ENCODE data around the gene CDH23. TPM values are rescaled to one million over a fixed set of nuclear protein-coding genes. Genes with fewer than 3 reads are reported as not detected.
A peak's percentile ranks its signal among the peaks of the same experiment; 100 is the strongest.

Gene CDH23
- total RNA-seq, 1 experiment from 2014 or later = 0.34 TPM

GRCh38 chr10:71635867-71636266 lies 239.1 kb downstream of the CDH23 start:
- Mint-ChIP-seq H3K4me3 (ENCODE audit: unreplicated experiment) (peak overlapping the region; percentile 33), H3K9me3 (ENCODE audit: unreplicated experiment) (no peaks in the 10 kb centered on the region), H3K27me3 (ENCODE audit: insufficient read depth, unreplicated experiment) (no peaks in the 10 kb centered on the region), H3K4me1 (ENCODE audit: low read depth, unreplicated experiment) (peaks cover 77% of the 10 kb centered on the region), H3K27ac (ENCODE audit: unreplicated experiment) (peak overlapping the region; percentile 31), H3K36me3 (ENCODE audit: insufficient read depth, unreplicated experiment) (no peaks in the 10 kb centered on the region)
- no peaks in the 10 kb centered on the region for H3K36me3 ChIP-seq (ENCODE audit: control insufficient read depth, insufficient read depth, low read length)
- peaks cover 88% of the 10 kb centered on the region for H3K4me1 ChIP-seq
- POLR2A ChIA-PET = no interaction called here
- intact Hi-C loops (cut with micrococcal nuclease; ENCODE audit: unreplicated experiment) = loop anchor here (10.0 kb wide), 1 partner anchor 321 kb away; the partner anchor contains the start of gene SLC29A3
- CTCF ChIA-PET = no interaction called here
- H3K9me3 ChIP-seq = no peaks in the 10 kb centered on the region
- DNase-seq = no peak
- BruUV-seq (replicated peaks) = no TSS peak
- no peak overlapping the region for H3K4me3 ChIP-seq (ENCODE audit: low read depth, low read length)
- no peaks in the 10 kb centered on the region for H3K27me3 ChIP-seq (replicated peaks; ENCODE audit: control insufficient read depth, insufficient read depth, low read length)
- no peak for TF ChIP-seq CTCF (IDR thresholded peaks at IDR 0.05; ENCODE audit: insufficient read depth in 1 of 2, low read depth in 1 of 2, low read length in 1 of 2, severe bottlenecking in 1 of 2, unreplicated experiment in 1 of 2)

- no peak for DNase-seq
- Histone ChIP-seq H3K36me3 (ENCODE audit: control insufficient read depth, insufficient read depth, low read length) (no peaks in the 10 kb centered on the region), H3K9me3 (no peaks in the 10 kb centered on the region), H3K4me3 (ENCODE audit: low read depth, low read length) (no peak overlapping the region), H3K4me1 (peaks cover 86% of the 10 kb centered on the region), H3K27me3 (replicated peaks; ENCODE audit: control insufficient read depth, insufficient read depth, low read length) (no peaks in the 10 kb centered on the region)
- H3K9me3 Mint-ChIP-seq (ENCODE audit: unreplicated experiment) = no peaks in the 10 kb centered on the region
- POLR2A ChIA-PET = no interaction called here
- H3K27me3 Mint-ChIP-seq (ENCODE audit: insufficient read depth, unreplicated experiment) = no peaks in the 10 kb centered on the region
- no TSS peak for BruUV-seq (replicated peaks)
- no peak for TF ChIP-seq CTCF (IDR thresholded peaks at IDR 0.05; ENCODE audit: insufficient read depth in 1 of 2, low read depth in 1 of 2, low read length in 1 of 2, severe bottlenecking in 1 of 2, unreplicated experiment in 1 of 2)
- peaks cover 70% of the 10 kb centered on the region for H3K4me1 Mint-ChIP-seq (ENCODE audit: low read depth, unreplicated experiment)
- no peaks in the 10 kb centered on the region for H3K36me3 Mint-ChIP-seq (ENCODE audit: insufficient read depth, unreplicated experiment)
- intact Hi-C loops (cut with micrococcal nuclease; ENCODE audit: unreplicated experiment) = loop anchor here (10.0 kb wide), 1 partner anchor 322 kb away; the partner anchor contains the start of gene SLC29A3
- CTCF ChIA-PET = no interaction called here
- H3K4me3 Mint-ChIP-seq (ENCODE audit: unreplicated experiment) = no peak overlapping the region
- H3K27ac Mint-ChIP-seq (ENCODE audit: unreplicated experiment) = peak overlapping the region; percentile 3
Measured at GRCh38 chr10:71636588-71636987, 239.9 kb downstream of the CDH23 start.

- POLR2A ChIA-PET = no interaction called here
Measured at GRCh38 chr10:71637305-71637704, 240.6 kb downstream of the CDH23 start.

More at GRCh38 chr10:71637305-71637704, 240.6 kb downstream of the CDH23 start:
- TF ChIP-seq CTCF (IDR thresholded peaks at IDR 0.05; ENCODE audit: insufficient read depth in 1 of 2, low read depth in 1 of 2, low read length in 1 of 2, severe bottlenecking in 1 of 2, unreplicated experiment in 1 of 2) = no peak
- no TSS peak for BruUV-seq (replicated peaks)
- Histone ChIP-seq H3K27me3 (replicated peaks; ENCODE audit: control insufficient read depth, insufficient read depth, low read length) (no peaks in the 10 kb centered on the region), H3K9me3 (no peaks in the 10 kb centered on the region), H3K36me3 (ENCODE audit: control insufficient read depth, insufficient read depth, low read length) (no peaks in the 10 kb centered on the region), H3K4me1 (peaks cover 81% of the 10 kb centered on the region), H3K4me3 (ENCODE audit: low read depth, low read length) (no peak overlapping the region)
- intact Hi-C loops (cut with micrococcal nuclease; ENCODE audit: unreplicated experiment) = loop anchor here (10.0 kb wide), 1 partner anchor 323 kb away; the partner anchor contains the start of gene SLC29A3
- H3K9me3 Mint-ChIP-seq (ENCODE audit: unreplicated experiment) = no peaks in the 10 kb centered on the region
- no peak overlapping the region for H3K4me3 Mint-ChIP-seq (ENCODE audit: unreplicated experiment)
- H3K27ac Mint-ChIP-seq (ENCODE audit: unreplicated experiment) = no peak overlapping the region
- H3K36me3 Mint-ChIP-seq (ENCODE audit: insufficient read depth, unreplicated experiment) = no peaks in the 10 kb centered on the region
- no peak for DNase-seq
- CTCF ChIA-PET = no interaction called here
- no peaks in the 10 kb centered on the region for H3K27me3 Mint-ChIP-seq (ENCODE audit: insufficient read depth, unreplicated experiment)
- peaks cover 63% of the 10 kb centered on the region for H3K4me1 Mint-ChIP-seq (ENCODE audit: low read depth, unreplicated experiment)

All from Caco-2 (cell line).